Hepatic stellate cell (primary cell): ENCODE results near the gene LAD1.

Source experiments
- DNase-seq: peaks from one replicate; pipeline ENCODE4 v3.0.0; 2011; ENCODE audit warnings: low spot score

The LAD1 gene

GRCh38 chr1:201363467-201363866 is 35.7 kb downstream of the LAD1 start:
- no peak for DNase-seq

- DNase-seq, result no peak
Measured at GRCh38 chr1:201362906-201363305, 36.2 kb downstream of the LAD1 start.

- DNase-seq, result peak; percentile 89
Measured at GRCh38 chr1:201361652-201362504, 37.2 kb downstream of the LAD1 start.

- DNase-seq, result no peak
Measured at GRCh38 chr1:201360901-201361651, 38.0 kb downstream of the LAD1 start.

- no peak for DNase-seq
Measured at GRCh38 chr1:201360486-201360885, 38.6 kb downstream of the LAD1 start.

GRCh38 chr1:201359873-201360210 is 39.3 kb downstream of the LAD1 start:
- no peak for DNase-seq

- DNase-seq, result no peak
Measured at GRCh38 chr1:201359031-201359872, 39.9 kb downstream of the LAD1 start.

GRCh38 chr1:201358596-201358995 is 40.5 kb downstream of the LAD1 start:
- DNase-seq, result no peak

- no peak for DNase-seq
Measured at GRCh38 chr1:201357636-201358348, 41.3 kb downstream of the LAD1 start.

GRCh38 chr1:201357211-201357610 is 41.9 kb downstream of the LAD1 start:
- no peak for DNase-seq

- no peak for DNase-seq
Measured at GRCh38 chr1:201356701-201357100, 42.4 kb downstream of the LAD1 start.

- DNase-seq, result no peak
Measured at GRCh38 chr1:201356236-201356635, 42.9 kb downstream of the LAD1 start.

- no peak for DNase-seq
Measured at GRCh38 chr1:201355471-201355870, 43.7 kb downstream of the LAD1 start.

- DNase-seq, result no peak
Measured at GRCh38 chr1:201354901-201355295, 44.2 kb downstream of the LAD1 start.

- no peak for DNase-seq
Measured at GRCh38 chr1:201354151-201354900, 44.8 kb downstream of the LAD1 start.

GRCh38 chr1:201353186-201353940 is 45.8 kb downstream of the LAD1 start:
- no peak for DNase-seq

GRCh38 chr1:201351617-201352016 is 47.5 kb downstream of the LAD1 start:
- DNase-seq, result no peak

- no peak for DNase-seq
Measured at GRCh38 chr1:201350884-201351283, 48.2 kb downstream of the LAD1 start.

GRCh38 chr1:201350361-201350725 is 48.8 kb downstream of the LAD1 start:
- DNase-seq, result no peak

GRCh38 chr1:201349092-201349491 is 50.0 kb downstream of the LAD1 start:
- no peak for DNase-seq

GRCh38 chr1:201348211-201348566 is 50.9 kb downstream of the LAD1 start:
- peak; percentile 82 for DNase-seq
